ENCODE results near the gene PRKD1.

GRCh38 chr14:29576927-29577326 lies 350.7 kb downstream of the PRKD1 start:
- TF ChIP-seq SP1 (IDR thresholded peaks at IDR 0.05) (no peak), CTBP1 (IDR thresholded peaks at IDR 0.05; ENCODE audit: borderline replicate concordance) (no peak), ARNT (IDR thresholded peaks at IDR 0.05) (no peak), BHLHE40 (IDR thresholded peaks at IDR 0.05; ENCODE audit: borderline replicate concordance) (no peak), ZNF384 (IDR thresholded peaks at IDR 0.05) (no peak), FOXK2 (IDR thresholded peaks at IDR 0.05) (no peak), FOXM1 (IDR thresholded peaks at IDR 0.05; ENCODE audit: borderline replicate concordance) (no peak), HDGF (IDR thresholded peaks at IDR 0.05; ENCODE audit: borderline replicate concordance) (no peak), NFRKB (IDR thresholded peaks at IDR 0.05) (no peak), ELF4 (IDR thresholded peaks at IDR 0.05) (no peak), TARDBP (IDR thresholded peaks at IDR 0.05) (no peak), L3MBTL2 (conservative IDR thresholded peaks at IDR 0.05) (no peak), LEF1 (IDR thresholded peaks at IDR 0.05; ENCODE audit: borderline replicate concordance) (no peak), SUZ12 (IDR thresholded peaks at IDR 0.05) (no peak)

Measured in HEK293T (cell line).